Immature natural killer cell (primary cell): ENCODE results near the gene P2RX7. TPM values are rescaled to one million over a fixed set of nuclear protein-coding genes. Genes with fewer than 3 reads are reported as not detected.
"Not testable (repeated sequence)": the region's sequence is repeated elsewhere in the genome, so short reads cannot be mapped to it uniquely, and the experiment has no call there.

Source experiments
- DNase-seq, 3 donors: peaks; one replicate each; pipeline ENCODE4 v3.0.0; 2022; ENCODE audit warnings: mixed read lengths in 1 of 3
- H3K27ac Mint-ChIP-seq, 6 donors: one replicate each; pipeline ENCODE4 v1.8.0; 2020; ENCODE audit warnings: mixed read lengths in 6 of 6, mild to moderate bottlenecking in 5 of 6, inconsistent platforms in 4 of 6, moderate library complexity in 3 of 6
- H3K27me3 Mint-ChIP-seq, 3 donors: one replicate each; pipeline ENCODE4 v1.8.0; 2020 to 2021; ENCODE audit warnings: low read depth in 3 of 3, mild to moderate bottlenecking in 3 of 3, mixed read lengths in 3 of 3, moderate library complexity in 3 of 3, inconsistent platforms in 1 of 3
- H3K36me3 Mint-ChIP-seq, 3 donors: one replicate each; pipeline ENCODE4 v1.8.0; 2020; ENCODE audit warnings: mixed read lengths in 3 of 3, inconsistent platforms in 2 of 3, mild to moderate bottlenecking in 2 of 3
- H3K4me1 Mint-ChIP-seq, 2 donors: one replicate each; pipeline ENCODE4 v1.8.0; 2020; ENCODE audit warnings: inconsistent platforms in 2 of 2, mild to moderate bottlenecking in 2 of 2, mixed read lengths in 2 of 2, moderate library complexity in 1 of 2
- H3K4me3 Mint-ChIP-seq, 5 donors: one replicate each; pipeline ENCODE4 v1.8.0; 2020; ENCODE audit warnings: mild to moderate bottlenecking in 5 of 5, mixed read lengths in 5 of 5, inconsistent platforms in 3 of 5, moderate library complexity in 3 of 5
- H3K9me3 Mint-ChIP-seq, 6 donors: one replicate each; pipeline ENCODE4 v1.8.0; 2020; ENCODE audit warnings: mild to moderate bottlenecking in 6 of 6, mixed read lengths in 6 of 6, inconsistent platforms in 4 of 6, moderate library complexity in 3 of 6
- polyA plus RNA-seq, 3 donors: library from polyadenylated mRNA; unstranded; fragments of 300-500 nt; fragmentation: Illumina TruSeq; gene quantifications; one replicate each; pipeline ENCODE4 v1.2.3, GENCODE V29; 2021

The P2RX7 gene
- polyA plus RNA-seq, 3 donors from 2014 or later = 7.5 to 17.4 (median 12.9) TPM

DNA sequence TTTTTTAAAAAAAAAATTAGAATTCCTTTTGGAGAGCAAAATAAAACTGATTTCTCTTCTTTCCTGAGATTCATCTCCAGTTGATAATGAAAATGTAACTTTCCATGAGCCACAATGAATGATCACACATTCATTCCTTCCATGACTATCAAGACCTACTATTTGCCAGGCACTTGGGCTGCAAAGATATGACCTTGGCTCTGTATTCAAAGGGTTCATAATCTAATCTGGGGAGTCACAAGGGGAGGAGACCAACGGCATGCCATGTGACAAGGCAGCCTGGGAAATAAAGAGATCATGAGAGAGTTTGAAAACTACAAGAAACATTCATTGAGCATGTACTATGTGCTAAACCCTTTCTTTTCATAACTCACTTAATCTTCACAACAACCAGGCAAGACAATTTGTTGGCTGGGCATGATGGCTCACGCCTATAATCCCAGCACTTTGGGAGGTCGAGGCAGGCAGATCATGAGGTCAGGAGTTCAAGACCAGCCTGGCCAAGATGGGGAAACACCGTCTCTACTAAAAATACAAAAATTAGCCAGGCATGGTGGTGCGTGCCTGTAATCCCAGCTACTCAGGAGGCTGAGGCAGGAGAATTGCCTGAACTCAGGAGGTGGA, 26.2 kb downstream of the P2RX7 start:
- Mint-ChIP-seq H3K36me3 (peaks cover 24 to 53% (median 51%) of the 10 kb centered on the region in 3 donors), H3K4me1 (peaks cover 17 to 24% of the 10 kb centered on the region in 2 donors), H3K27ac (peak overlapping the region in 2 of 6 donors; percentile 16 to 39)
- H3K4me3 Mint-ChIP-seq, DNase-seq, H3K9me3 Mint-ChIP-seq, H3K27me3 Mint-ChIP-seq: not testable (repeated sequence)

DNA sequence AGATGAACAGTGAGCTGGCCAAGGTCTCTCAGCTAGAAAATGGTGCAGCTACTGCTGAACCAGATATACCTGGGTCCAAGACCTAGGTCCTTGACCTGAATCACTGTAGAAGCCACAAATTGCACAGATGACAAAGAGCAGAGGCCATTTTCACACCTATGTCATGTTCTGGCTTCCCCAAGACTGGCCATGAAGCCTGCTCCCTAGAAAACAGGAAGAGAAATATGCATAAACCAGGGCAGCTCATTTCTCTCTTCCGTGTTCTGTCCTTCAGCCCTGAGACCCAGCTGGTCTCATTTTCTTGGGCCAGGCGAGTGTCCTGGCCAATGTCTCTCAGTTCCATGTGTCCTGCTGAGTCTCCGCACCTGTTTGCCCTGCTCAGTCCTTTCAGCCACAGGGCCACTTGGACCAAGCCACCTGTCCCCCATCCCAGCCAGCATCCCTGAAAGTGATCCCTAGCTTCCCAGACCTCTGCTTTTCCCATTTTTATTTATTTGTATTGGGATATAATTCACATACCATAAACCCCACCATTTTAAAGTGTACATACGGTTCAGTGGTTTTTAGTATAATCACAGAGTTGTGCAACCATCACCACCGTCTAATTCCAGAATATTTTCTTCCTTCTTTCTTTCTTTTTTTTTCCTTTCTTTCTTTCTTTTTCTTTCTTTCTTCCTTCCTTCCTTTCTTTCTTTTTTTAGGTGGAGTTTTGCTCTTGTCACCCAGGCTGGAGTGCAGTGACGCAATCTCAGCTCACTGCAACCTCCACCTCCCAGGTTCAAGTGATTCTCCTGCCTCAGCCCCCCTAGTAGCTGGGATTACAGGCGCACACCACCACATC, 27.0 kb downstream of the P2RX7 start:
- Mint-ChIP-seq H3K27ac (peak overlapping the region in 4 of 6 donors; percentile 23 to 85 (median 58)), H3K4me3 (peak overlapping the region in 1 of 5 donors; percentile 15), H3K4me1 (peaks cover 17 to 24% of the 10 kb centered on the region in 2 donors), H3K27me3 (peaks cover 0 to 4% (median 0%) of the 10 kb centered on the region in 3 donors), H3K9me3 (no peaks in the 10 kb centered on the region), H3K36me3 (peaks cover 20 to 54% (median 48%) of the 10 kb centered on the region in 3 donors)
- no peak for DNase-seq

DNA sequence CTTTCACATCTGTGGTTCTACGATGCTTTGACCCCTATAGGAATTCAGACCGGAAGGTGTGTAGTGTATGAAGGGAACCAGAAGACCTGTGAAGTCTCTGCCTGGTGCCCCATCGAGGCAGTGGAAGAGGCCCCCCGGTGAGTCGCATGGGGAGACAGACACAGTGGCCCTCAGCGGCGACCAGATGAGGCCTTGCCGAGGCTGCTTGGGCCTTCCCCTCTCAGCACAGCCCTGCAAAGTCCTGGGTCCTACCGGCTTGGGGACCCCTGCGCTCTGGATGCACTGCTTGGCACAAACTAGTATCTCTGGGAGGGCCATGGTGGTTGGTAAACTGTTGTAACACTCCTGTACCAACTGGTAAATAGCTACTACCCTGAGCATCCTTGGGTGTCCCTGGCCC, 29.7 kb downstream of the P2RX7 start:
- Mint-ChIP-seq H3K4me3 (no peak overlapping the region), H3K9me3 (no peaks in the 10 kb centered on the region), H3K36me3 (peaks cover 20 to 48% (median 42%) of the 10 kb centered on the region in 3 donors), H3K27ac (no peak overlapping the region), H3K27me3 (peaks cover 0 to under 1% (median 0%) of the 10 kb centered on the region in 3 donors), H3K4me1 (peaks cover 17 to 24% of the 10 kb centered on the region in 2 donors)
- DNase-seq = no peak

DNA sequence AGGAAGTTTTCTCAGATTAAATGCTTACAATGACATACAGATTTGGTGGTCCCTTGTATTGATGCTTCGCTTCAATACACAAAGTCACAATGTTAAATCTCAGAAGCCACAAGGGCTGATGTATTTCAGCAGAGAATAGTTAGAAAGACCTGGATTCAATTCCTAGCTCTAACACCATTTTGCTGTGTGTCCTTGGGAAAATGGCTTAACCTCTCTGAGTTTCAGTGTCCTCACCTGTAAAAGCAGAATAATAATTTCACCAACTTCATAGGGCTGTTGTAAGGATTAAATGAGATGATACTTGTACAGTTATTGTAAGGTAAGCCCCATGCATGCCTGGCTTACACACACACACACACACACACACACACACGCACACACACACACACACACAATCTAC, 30.3 kb downstream of the P2RX7 start:
- no peak for DNase-seq
- Mint-ChIP-seq H3K27me3 (no peaks in the 10 kb centered on the region), H3K9me3 (no peaks in the 10 kb centered on the region), H3K36me3 (peaks cover 16 to 45% (median 36%) of the 10 kb centered on the region in 3 donors), H3K27ac (no peak overlapping the region), H3K4me1 (peaks cover 17 to 24% of the 10 kb centered on the region in 2 donors), H3K4me3 (no peak overlapping the region)

DNA sequence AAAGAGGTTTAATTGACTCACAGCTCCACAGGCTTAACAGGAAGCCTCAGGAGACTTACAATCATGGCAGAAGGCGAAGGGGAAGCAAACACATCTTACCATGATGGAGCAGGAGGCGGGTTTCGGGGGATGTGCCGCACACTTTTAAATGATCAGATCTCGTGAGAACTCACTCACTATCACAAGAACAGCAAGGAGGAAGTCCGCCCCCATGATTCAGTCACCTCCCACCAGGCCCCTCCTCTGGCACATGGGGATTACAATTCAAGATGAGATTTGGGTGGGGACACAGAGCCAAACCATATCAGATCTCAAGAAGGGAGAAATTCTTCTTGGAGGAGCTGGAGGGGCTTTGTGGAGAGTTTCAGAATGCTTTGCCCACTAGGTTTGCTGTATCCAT, 32.2 kb downstream of the P2RX7 start:
- H3K27me3 Mint-ChIP-seq, DNase-seq, H3K27ac Mint-ChIP-seq, H3K9me3 Mint-ChIP-seq, H3K4me3 Mint-ChIP-seq: not testable (repeated sequence)
- peaks cover 7 to 10% of the 10 kb centered on the region in 2 donors for H3K4me1 Mint-ChIP-seq
- peaks cover 22 to 42% (median 30%) of the 10 kb centered on the region in 3 donors for H3K36me3 Mint-ChIP-seq

DNA sequence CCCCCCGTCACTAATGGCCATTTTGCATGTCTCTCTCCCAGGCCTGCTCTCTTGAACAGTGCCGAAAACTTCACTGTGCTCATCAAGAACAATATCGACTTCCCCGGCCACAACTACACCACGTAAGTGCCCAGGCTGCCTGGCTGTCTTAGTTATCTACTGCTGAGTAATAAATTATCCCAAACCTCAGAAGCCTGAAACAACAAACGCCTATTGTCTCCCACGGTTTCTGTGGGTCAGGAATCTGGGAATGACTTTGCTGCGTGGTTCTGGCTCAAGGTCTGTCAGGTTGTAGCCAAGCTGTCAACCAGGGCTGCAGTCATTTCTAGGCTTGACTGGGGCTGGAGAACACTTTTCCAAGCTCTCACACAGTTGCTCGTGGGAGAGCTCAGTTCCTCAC, 32.6 kb downstream of the P2RX7 start:
- peaks cover 22 to 42% (median 28%) of the 10 kb centered on the region in 3 donors for H3K36me3 Mint-ChIP-seq
- no peak for DNase-seq
- H3K4me1 Mint-ChIP-seq = peaks cover 4 to 5% of the 10 kb centered on the region in 2 donors
- H3K27me3 Mint-ChIP-seq = no peaks in the 10 kb centered on the region
- H3K4me3 Mint-ChIP-seq = no peak overlapping the region
- H3K9me3 Mint-ChIP-seq = no peaks in the 10 kb centered on the region
- H3K27ac Mint-ChIP-seq = no peak overlapping the region

DNA sequence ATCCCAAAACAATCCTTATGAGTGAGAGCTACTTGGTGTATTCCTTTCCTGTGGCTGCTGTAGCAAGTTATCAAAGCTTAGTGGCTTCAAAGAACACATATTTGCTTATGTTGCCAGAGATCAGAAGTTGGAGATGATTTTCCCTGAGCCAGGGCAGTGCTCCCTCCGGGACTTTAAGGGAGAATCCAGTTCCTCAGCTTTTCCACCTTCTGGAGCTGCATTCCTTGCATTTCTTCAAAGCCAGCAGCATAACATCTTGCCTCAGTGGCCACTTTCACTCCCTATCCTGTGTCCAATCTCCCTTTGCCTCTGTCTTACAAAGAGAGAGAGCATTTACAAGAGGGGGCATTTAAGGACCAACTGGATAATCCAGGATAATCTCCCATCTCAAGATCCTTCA, 33.7 kb downstream of the P2RX7 start:
- Mint-ChIP-seq H3K4me3 (no peak overlapping the region), H3K4me1 (no peaks in the 10 kb centered on the region), H3K9me3 (no peaks in the 10 kb centered on the region), H3K27ac (no peak overlapping the region), H3K36me3 (peaks cover 22 to 45% (median 33%) of the 10 kb centered on the region in 3 donors), H3K27me3 (no peaks in the 10 kb centered on the region)
- no peak for DNase-seq

DNA sequence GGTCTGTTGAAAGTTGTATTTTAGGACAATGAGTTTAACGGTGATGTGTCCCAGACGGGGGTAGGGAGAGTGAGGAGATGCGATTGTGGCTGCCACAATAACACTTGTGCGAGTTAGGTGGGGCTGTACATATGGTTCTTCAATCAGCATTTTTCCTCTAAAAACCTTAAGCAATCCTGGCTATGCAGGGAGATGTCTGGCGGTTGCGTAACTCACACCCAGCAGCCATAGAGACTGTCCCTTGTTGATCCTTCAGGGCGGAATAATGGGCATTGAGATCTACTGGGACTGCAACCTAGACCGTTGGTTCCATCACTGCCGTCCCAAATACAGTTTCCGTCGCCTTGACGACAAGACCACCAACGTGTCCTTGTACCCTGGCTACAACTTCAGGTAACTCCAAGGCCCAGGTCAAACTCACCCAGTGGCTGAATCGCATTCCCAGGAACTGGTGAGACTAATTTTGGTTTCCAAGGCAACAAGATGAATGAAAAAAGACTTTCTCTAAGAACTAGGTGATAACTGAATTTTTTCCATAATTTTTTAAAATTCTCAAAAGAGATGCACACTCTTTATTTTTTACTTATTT, 34.6 kb downstream of the P2RX7 start:
- peaks cover 22 to 39% (median 30%) of the 10 kb centered on the region in 3 donors for H3K36me3 Mint-ChIP-seq
- no peaks in the 10 kb centered on the region for H3K27me3 Mint-ChIP-seq
- no peak overlapping the region for H3K27ac Mint-ChIP-seq
- no peak overlapping the region for H3K4me3 Mint-ChIP-seq
- H3K9me3 Mint-ChIP-seq = no peaks in the 10 kb centered on the region
- DNase-seq = no peak
- H3K4me1 Mint-ChIP-seq = no peaks in the 10 kb centered on the region

DNA sequence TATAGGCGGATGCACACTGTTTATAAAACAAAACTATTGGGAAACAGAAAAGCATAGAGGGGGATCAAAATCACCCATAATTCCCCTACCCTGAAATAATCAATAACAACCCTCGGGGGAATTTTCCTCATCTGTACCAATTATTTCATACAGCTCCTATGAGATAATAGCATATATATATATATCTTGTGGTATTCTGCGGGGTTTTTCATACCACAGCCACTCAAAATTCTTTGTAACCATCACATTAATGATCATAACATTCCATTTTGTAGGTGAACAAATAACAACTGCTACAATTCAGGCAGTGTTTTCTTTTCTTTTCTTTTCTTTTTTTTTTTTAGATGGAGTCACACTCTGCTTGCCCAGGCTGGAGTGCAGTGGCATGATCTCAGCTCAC, 35.3 kb downstream of the P2RX7 start:
- no peak overlapping the region for H3K4me3 Mint-ChIP-seq
- H3K9me3 Mint-ChIP-seq = no peaks in the 10 kb centered on the region
- H3K4me1 Mint-ChIP-seq = no peaks in the 10 kb centered on the region
- no peak overlapping the region for H3K27ac Mint-ChIP-seq
- no peaks in the 10 kb centered on the region for H3K27me3 Mint-ChIP-seq
- peaks cover 22 to 44% (median 36%) of the 10 kb centered on the region in 3 donors for H3K36me3 Mint-ChIP-seq
- no peak for DNase-seq

DNA sequence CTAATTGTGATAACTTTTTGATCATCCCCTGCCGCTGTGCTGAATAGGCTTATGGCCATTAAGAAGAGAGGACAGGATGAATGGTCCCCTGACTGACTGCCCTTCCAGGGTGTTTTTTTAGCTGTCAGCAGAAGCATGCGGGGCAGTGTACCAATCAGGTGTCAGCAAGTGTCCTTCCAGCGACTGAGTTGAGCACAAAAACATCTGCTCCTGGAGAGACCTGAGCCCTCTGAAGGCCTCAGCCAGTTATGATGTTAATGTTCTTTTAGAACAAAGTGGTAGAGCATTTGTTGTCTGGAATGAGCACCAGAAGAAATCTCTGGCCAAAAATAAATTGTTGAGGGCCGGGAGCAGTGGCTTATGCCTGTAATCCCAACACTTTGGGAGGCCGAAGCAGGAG, 37.5 kb downstream of the P2RX7 start:
- Mint-ChIP-seq H3K4me3 (no peak overlapping the region), H3K27me3 (peaks cover 0 to 3% (median 0%) of the 10 kb centered on the region in 3 donors), H3K27ac (no peak overlapping the region), H3K9me3 (no peaks in the 10 kb centered on the region), H3K4me1 (no peaks in the 10 kb centered on the region), H3K36me3 (peaks cover 22 to 46% (median 36%) of the 10 kb centered on the region in 3 donors)
- no peak for DNase-seq

DNA sequence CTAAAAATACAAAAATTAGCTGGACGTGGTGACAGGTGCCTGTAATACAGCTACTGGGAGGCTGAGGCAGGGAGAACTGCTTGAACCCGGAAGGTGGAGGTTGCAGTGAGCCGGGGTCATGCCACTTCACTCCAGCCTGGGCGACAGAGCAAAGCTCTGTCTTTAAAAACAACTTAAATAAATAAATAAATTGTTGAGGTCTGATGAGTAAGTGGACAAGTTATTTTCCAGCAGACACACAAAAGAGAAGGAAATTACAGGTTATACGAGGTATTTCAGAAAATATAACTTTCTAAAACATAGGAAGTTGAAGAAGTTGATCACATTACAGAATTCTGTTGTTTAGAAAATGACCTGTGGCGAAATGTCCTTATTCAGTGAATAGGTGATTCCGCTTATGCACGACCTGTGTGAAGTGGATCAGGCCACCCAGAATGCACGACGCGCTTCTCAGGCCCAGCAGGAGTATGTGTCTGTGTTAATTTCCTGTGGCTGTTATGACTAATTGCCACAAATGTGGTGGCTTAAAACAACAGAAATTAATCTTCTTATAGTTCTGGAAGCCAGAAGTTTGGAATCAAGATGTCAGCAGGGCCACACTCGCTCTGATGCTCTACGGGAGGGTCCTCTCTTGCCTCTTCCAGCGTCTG, 38.1 kb downstream of the P2RX7 start:
- Mint-ChIP-seq H3K4me3 (no peak overlapping the region), H3K27ac (peak overlapping the region in 2 of 6 donors; percentile 23 to 57), H3K36me3 (peaks cover 17 to 46% (median 35%) of the 10 kb centered on the region in 3 donors), H3K4me1 (no peaks in the 10 kb centered on the region), H3K27me3 (peaks cover 0 to 3% (median 0%) of the 10 kb centered on the region in 3 donors), H3K9me3 (no peaks in the 10 kb centered on the region)
- no peak for DNase-seq

DNA sequence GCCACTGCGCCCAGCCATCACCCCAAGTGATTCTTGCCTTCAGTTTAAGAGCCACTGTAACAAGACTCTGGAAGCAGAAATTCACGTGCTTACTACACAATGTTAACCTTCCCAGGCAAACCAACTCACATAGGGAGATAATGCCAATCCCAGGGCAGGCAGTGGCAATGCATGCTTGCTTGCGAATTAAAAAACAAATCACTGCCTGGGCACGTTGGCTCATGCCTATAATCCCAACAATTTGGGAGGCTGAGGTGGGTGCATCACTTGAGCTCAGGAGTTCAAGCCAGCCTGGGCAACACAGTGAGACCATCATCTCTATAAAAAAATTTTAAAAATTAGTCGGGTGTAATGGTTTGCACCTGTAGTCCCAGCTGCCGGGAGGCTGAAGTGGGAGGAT, 39.5 kb downstream of the P2RX7 start:
- no peak for DNase-seq
- Mint-ChIP-seq H3K36me3 (peaks cover 22 to 43% (median 35%) of the 10 kb centered on the region in 3 donors), H3K4me3 (no peak overlapping the region), H3K4me1 (no peaks in the 10 kb centered on the region), H3K27me3 (peaks cover 0 to 3% (median 0%) of the 10 kb centered on the region in 3 donors), H3K27ac (no peak overlapping the region), H3K9me3 (no peaks in the 10 kb centered on the region)

DNA sequence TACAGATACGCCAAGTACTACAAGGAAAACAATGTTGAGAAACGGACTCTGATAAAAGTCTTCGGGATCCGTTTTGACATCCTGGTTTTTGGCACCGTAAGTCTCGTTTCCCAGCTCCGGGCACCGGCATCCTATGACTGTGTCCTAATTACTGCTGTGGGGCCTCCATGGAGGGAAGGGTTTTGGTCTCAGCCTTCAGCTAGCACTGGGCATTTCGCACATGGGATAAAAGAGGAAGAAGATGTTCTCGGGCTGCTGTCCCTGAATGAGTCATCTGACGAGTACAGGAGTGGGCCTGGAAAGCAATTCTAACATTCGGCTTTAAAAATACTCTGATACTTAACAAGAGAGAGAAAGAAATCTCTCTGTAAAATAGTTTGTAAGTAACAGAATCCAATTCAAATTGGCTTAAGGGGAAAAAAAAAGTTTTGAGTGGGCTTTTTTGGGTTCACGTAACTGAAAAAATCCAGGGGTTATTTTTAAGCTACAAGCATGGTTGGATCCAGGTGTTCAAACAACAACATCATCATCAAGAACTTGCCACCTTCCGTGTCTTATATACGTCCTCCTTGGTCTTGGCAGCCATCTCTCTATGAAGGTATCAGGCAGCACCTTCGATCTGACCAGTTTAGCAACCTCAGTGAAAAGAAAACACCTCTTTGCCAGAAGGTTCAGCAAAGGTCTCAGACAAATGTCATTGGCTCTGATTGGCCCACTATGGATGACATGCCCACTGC, 42.9 kb downstream of the P2RX7 start:
- no peak for DNase-seq
- H3K9me3 Mint-ChIP-seq = no peaks in the 10 kb centered on the region
- no peaks in the 10 kb centered on the region for H3K4me1 Mint-ChIP-seq
- H3K36me3 Mint-ChIP-seq = peaks cover 21 to 46% (median 35%) of the 10 kb centered on the region in 3 donors
- H3K27ac Mint-ChIP-seq = no peak overlapping the region
- H3K27me3 Mint-ChIP-seq = peaks cover 0 to 3% (median 0%) of the 10 kb centered on the region in 3 donors
- H3K4me3 Mint-ChIP-seq = no peak overlapping the region
